ENCODE data around the gene ECHDC3.

Gene ECHDC3

GRCh38 chr10:11799736-11800080 lies 57.5 kb downstream of the ECHDC3 start:
- TF ChIP-seq SIN3A (IDR thresholded peaks at IDR 0.05; ENCODE audit: borderline replicate concordance, insufficient read depth, low read length) (no peak), TAF1 (IDR thresholded peaks at IDR 0.05; ENCODE audit: borderline replicate concordance, insufficient read depth, low read length) (no peak), REST (IDR thresholded peaks at IDR 0.05; ENCODE audit: insufficient read depth in 1 of 2, low read depth in 2 of 2, low read length in 2 of 2) (no peak), FOXP2 (optimal IDR thresholded peaks at IDR 0.05; ENCODE audit: borderline replicate concordance, extremely low read depth, extremely low read length, insufficient read depth) (no peak), POLR2AphosphoS5 (IDR thresholded peaks at IDR 0.05; ENCODE audit: low read depth, low read length) (no peak)

- TF ChIP-seq POLR2AphosphoS5 (IDR thresholded peaks at IDR 0.05; ENCODE audit: low read depth, low read length) (no peak), REST (IDR thresholded peaks at IDR 0.05; ENCODE audit: insufficient read depth in 1 of 2, low read depth in 2 of 2, low read length in 2 of 2) (no peak), TAF1 (IDR thresholded peaks at IDR 0.05; ENCODE audit: borderline replicate concordance, insufficient read depth, low read length) (no peak), FOXP2 (optimal IDR thresholded peaks at IDR 0.05; ENCODE audit: borderline replicate concordance, extremely low read depth, extremely low read length, insufficient read depth) (no peak), SIN3A (IDR thresholded peaks at IDR 0.05; ENCODE audit: borderline replicate concordance, insufficient read depth, low read length) (no peak)
Measured at GRCh38 chr10:11804336-11804735, 62.2 kb downstream of the ECHDC3 start.

GRCh38 chr10:11805792-11806191 lies 63.6 kb downstream of the ECHDC3 start:
- TF ChIP-seq POLR2AphosphoS5 (IDR thresholded peaks at IDR 0.05; ENCODE audit: low read depth, low read length), result no peak

GRCh38 chr10:11806706-11807105 lies 64.5 kb downstream of the ECHDC3 start:
- no peak for TF ChIP-seq FOXP2 (optimal IDR thresholded peaks at IDR 0.05; ENCODE audit: borderline replicate concordance, extremely low read depth, extremely low read length, insufficient read depth)
- no peak for TF ChIP-seq TAF1 (IDR thresholded peaks at IDR 0.05; ENCODE audit: borderline replicate concordance, insufficient read depth, low read length)
- TF ChIP-seq REST (IDR thresholded peaks at IDR 0.05; ENCODE audit: insufficient read depth in 1 of 2, low read depth in 2 of 2, low read length in 2 of 2), result no peak
- TF ChIP-seq POLR2AphosphoS5 (IDR thresholded peaks at IDR 0.05; ENCODE audit: low read depth, low read length), result no peak
- TF ChIP-seq SIN3A (IDR thresholded peaks at IDR 0.05; ENCODE audit: borderline replicate concordance, insufficient read depth, low read length), result no peak

- TF ChIP-seq POLR2AphosphoS5 (IDR thresholded peaks at IDR 0.05; ENCODE audit: low read depth, low read length), result no peak
Measured at GRCh38 chr10:11808808-11809207, 66.6 kb downstream of the ECHDC3 start.

GRCh38 chr10:11810313-11810766 lies 68.2 kb downstream of the ECHDC3 start:
- TF ChIP-seq TAF1 (IDR thresholded peaks at IDR 0.05; ENCODE audit: borderline replicate concordance, insufficient read depth, low read length), result no peak
- no peak for TF ChIP-seq SIN3A (IDR thresholded peaks at IDR 0.05; ENCODE audit: borderline replicate concordance, insufficient read depth, low read length)
- TF ChIP-seq REST (IDR thresholded peaks at IDR 0.05; ENCODE audit: insufficient read depth in 1 of 2, low read depth in 2 of 2, low read length in 2 of 2), result no peak
- TF ChIP-seq FOXP2 (optimal IDR thresholded peaks at IDR 0.05; ENCODE audit: borderline replicate concordance, extremely low read depth, extremely low read length, insufficient read depth), result no peak
- no peak for TF ChIP-seq POLR2AphosphoS5 (IDR thresholded peaks at IDR 0.05; ENCODE audit: low read depth, low read length)

Data from PFSK-1 (cell line).